Osteoblast (primary cell): ENCODE results near the gene CDH4. TPM values are rescaled to one million over a fixed set of nuclear protein-coding genes. Genes with fewer than 3 reads are reported as not detected.
"Not testable (repeated sequence)": the region's sequence is repeated elsewhere in the genome, so short reads cannot be mapped to it uniquely, and the experiment has no call there.

Experiments
- DNase-seq: peaks from one replicate; pipeline ENCODE4 v3.0.0; 2011; ENCODE audit warnings: low spot score, mixed read lengths; ENCODE audit not compliant: insufficient read length; ENCODE audit errors: missing footprints
- H2AFZ ChIP-seq: 2 replicates; pipeline ENCODE4 v1.6.0; 2011; ENCODE audit warnings: mild to moderate bottlenecking, low read length
- H3K27ac ChIP-seq: 2 replicates; pipeline ENCODE4 v1.5.1; 2011; ENCODE audit warnings: mild to moderate bottlenecking, low read depth, low read length, moderate library complexity
- H3K27me3 ChIP-seq: 2 replicates; pipeline ENCODE4 v1.6.0; 2012; ENCODE audit warnings: mild to moderate bottlenecking, control low read depth, inconsistent platforms, low read length, moderate library complexity; ENCODE audit not compliant: insufficient read depth
- H3K36me3 ChIP-seq: 2 replicates; pipeline ENCODE4 v1.5.1; 2011; ENCODE audit warnings: mild to moderate bottlenecking, low read length, control low read depth, moderate library complexity; ENCODE audit not compliant: insufficient read depth
- H3K4me1 ChIP-seq: 2 replicates; pipeline ENCODE4 v1.5.1; 2011; ENCODE audit warnings: mild to moderate bottlenecking, low read length, control low read depth, moderate library complexity; ENCODE audit not compliant: insufficient read depth
- H3K4me2 ChIP-seq: 2 replicates; pipeline ENCODE4 v1.6.0; 2011; ENCODE audit warnings: mild to moderate bottlenecking, low read length; ENCODE audit not compliant: insufficient read depth
- H3K4me3 ChIP-seq: fragments of 200-600 bp; sonication (generic); 3 replicates; pipeline ENCODE4 v1.5.1; 2012; ENCODE audit warnings: mild to moderate bottlenecking, low read length, inconsistent platforms; ENCODE audit not compliant: insufficient read depth
- H3K79me2 ChIP-seq: 2 replicates; pipeline ENCODE4 v1.6.0; 2012; ENCODE audit warnings: mild to moderate bottlenecking, low read length, control low read depth, inconsistent platforms; ENCODE audit not compliant: insufficient read depth
- H3K9me3 ChIP-seq: 2 replicates; pipeline ENCODE4 v1.5.1; 2011; ENCODE audit warnings: low read depth, low read length, control low read depth
- H4K20me1 ChIP-seq: 2 replicates; pipeline ENCODE4 v1.6.0; 2012; ENCODE audit warnings: mild to moderate bottlenecking, low read length, control low read depth; ENCODE audit not compliant: insufficient read depth
- CTCF ChIP-seq: IDR thresholded peaks from 2 replicates; pipeline ENCODE4 v1.5.1; 2011; ENCODE audit warnings: mild to moderate bottlenecking, low read depth, low read length, moderate library complexity; ENCODE audit errors: extremely low read depth
- total RNA-seq: library from RNA; depleted of rRNA; stranded (reverse); fragments of >200 nt; gene quantifications from 2 replicates; pipeline ENCODE4 v1.2.3, GENCODE V29; 2012

The CDH4 gene
- total RNA-seq, 1 donor: 1.1 TPM

- Histone ChIP-seq H2AFZ (no peak overlapping the region), H3K36me3 (no peaks in the 10 kb centered on the region), H3K79me2 (no peaks in the 10 kb centered on the region), H3K4me3 (no peak overlapping the region), H3K27me3 (no peaks in the 10 kb centered on the region), H3K27ac (no peak overlapping the region), H4K20me1 (no peaks in the 10 kb centered on the region), H3K4me1 (no peaks in the 10 kb centered on the region), H3K4me2 (no peak overlapping the region), H3K9me3 (no peaks in the 10 kb centered on the region)
- TF ChIP-seq CTCF: no peak
- DNase-seq: no peak
Observed at GRCh38 chr20:61451009-61451408, 198.9 kb downstream of the CDH4 start.

GRCh38 chr20:61451953-61452352 is 199.9 kb downstream of the CDH4 start:
- Histone ChIP-seq H3K4me1 (no peaks in the 10 kb centered on the region), H3K9me3 (no peaks in the 10 kb centered on the region), H3K4me3 (no peak overlapping the region), H3K4me2 (no peak overlapping the region), H3K79me2 (no peaks in the 10 kb centered on the region), H3K36me3 (no peaks in the 10 kb centered on the region), H3K27me3 (no peaks in the 10 kb centered on the region), H2AFZ (no peak overlapping the region), H4K20me1 (no peaks in the 10 kb centered on the region), H3K27ac (no peak overlapping the region)
- no peak for TF ChIP-seq CTCF
- no peak for DNase-seq

- Histone ChIP-seq H3K27ac (no peak overlapping the region), H3K79me2 (no peaks in the 10 kb centered on the region), H3K36me3 (no peaks in the 10 kb centered on the region), H3K9me3 (no peaks in the 10 kb centered on the region), H3K4me3 (no peak overlapping the region), H3K4me1 (no peaks in the 10 kb centered on the region), H4K20me1 (no peaks in the 10 kb centered on the region), H2AFZ (no peak overlapping the region), H3K4me2 (no peak overlapping the region), H3K27me3 (no peaks in the 10 kb centered on the region)
- TF ChIP-seq CTCF: no peak
- DNase-seq: no peak
Observed at GRCh38 chr20:61453219-61453618, 201.2 kb downstream of the CDH4 start.

- not testable (repeated sequence) for H4K20me1 ChIP-seq, H3K27ac ChIP-seq, H3K4me2 ChIP-seq
Observed at GRCh38 chr20:61453623-61454022, 201.6 kb downstream of the CDH4 start.

GRCh38 chr20:61454053-61454452 is 202.0 kb downstream of the CDH4 start:
- no peaks in the 10 kb centered on the region for H3K27me3 ChIP-seq
- DNase-seq: no peak
- no peaks in the 10 kb centered on the region for H3K9me3 ChIP-seq
- H3K36me3 ChIP-seq: no peaks in the 10 kb centered on the region
- H3K4me2 ChIP-seq: no peak overlapping the region
- TF ChIP-seq CTCF: no peak
- H3K4me1 ChIP-seq: no peaks in the 10 kb centered on the region
- H3K4me3 ChIP-seq: no peak overlapping the region
- H4K20me1 ChIP-seq: no peaks in the 10 kb centered on the region
- H2AFZ ChIP-seq: no peak overlapping the region
- H3K79me2 ChIP-seq: no peaks in the 10 kb centered on the region
- no peak overlapping the region for H3K27ac ChIP-seq

More at GRCh38 chr20:61453623-61454022, 201.6 kb downstream of the CDH4 start:
- not testable (repeated sequence) for H2AFZ ChIP-seq, H3K4me3 ChIP-seq, H3K79me2 ChIP-seq, H3K27me3 ChIP-seq, H3K36me3 ChIP-seq, H3K4me1 ChIP-seq, DNase-seq, H3K9me3 ChIP-seq
